ENCODE results near the gene SCAPER. TPM values are rescaled to one million over a fixed set of nuclear protein-coding genes. Genes with fewer than 3 reads are reported as not detected.

The SCAPER gene
- total RNA-seq, 2 experiments from 2014 or later, result 10.4 to 22.3 TPM

DNA sequence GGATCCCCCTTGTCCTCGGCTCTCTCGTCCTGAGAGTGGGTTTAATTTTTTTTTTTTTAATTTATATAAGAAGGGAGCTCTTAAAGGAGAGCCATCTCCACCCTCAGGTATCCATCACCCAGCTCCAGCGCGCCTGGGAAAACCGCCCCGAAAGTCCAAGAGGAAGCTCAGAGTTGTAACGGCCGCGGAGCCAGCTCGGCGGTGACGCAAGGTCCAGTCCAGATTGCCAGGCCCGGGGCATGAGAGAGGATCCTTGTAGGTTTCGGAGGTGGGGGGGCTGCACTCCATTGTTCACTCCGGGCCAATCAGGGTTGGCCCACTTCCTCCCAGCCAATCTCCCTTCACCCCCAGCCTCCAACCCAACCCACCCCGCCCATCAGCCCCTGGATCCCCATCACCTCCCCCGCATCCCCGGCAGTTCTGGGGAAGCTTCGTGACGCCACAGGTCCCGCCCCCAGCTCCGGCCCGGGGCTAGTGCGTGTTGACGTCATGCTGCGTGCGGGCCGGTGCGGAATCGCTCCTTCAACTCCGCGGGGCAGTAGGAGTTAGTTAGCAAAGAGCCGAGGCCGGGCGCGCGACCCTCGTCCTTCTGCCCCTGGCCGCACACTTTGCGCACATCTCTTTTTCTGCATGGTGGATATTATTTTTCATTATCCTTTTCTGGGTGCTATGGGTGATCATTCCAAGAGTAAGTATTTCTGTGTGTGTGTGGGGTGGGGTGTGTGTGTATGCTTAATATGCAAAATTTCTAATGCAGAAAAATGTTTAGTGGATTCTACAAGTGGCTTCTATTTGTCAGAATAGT, 568.7 kb downstream of the SCAPER start, which contains the start of gene ISL2:
Gene ISL2 (plus strand): TSS at position 520 of the 805 bp plus-strand sequence. CDS start 111 bp downstream, at position 631.
- H3K4me2 ChIP-seq (ENCODE audit: low read length), result peak within 1 kb of the TSS; percentile 95
- peaks cover 5% of the 10 kb centered on the region; the same call in 1 of the 2 replicates for H4K20me1 ChIP-seq (ENCODE audit: insufficient read depth, low read length)
- H3K9me2 ChIP-seq (ENCODE audit: insufficient read depth, low read length), result no peaks in the 10 kb centered on the region
- TF ChIP-seq, protein P1, sequence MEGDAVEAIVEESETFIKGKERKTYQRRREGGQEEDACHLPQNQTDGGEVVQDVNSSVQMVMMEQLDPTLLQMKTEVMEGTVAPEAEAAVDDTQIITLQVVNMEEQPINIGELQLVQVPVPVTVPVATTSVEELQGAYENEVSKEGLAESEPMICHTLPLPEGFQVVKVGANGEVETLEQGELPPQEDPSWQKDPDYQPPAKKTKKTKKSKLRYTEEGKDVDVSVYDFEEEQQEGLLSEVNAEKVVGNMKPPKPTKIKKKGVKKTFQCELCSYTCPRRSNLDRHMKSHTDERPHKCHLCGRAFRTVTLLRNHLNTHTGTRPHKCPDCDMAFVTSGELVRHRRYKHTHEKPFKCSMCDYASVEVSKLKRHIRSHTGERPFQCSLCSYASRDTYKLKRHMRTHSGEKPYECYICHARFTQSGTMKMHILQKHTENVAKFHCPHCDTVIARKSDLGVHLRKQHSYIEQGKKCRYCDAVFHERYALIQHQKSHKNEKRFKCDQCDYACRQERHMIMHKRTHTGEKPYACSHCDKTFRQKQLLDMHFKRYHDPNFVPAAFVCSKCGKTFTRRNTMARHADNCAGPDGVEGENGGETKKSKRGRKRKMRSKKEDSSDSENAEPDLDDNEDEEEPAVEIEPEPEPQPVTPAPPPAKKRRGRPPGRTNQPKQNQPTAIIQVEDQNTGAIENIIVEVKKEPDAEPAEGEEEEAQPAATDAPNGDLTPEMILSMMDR (conservative IDR thresholded peaks at IDR 0.05; ENCODE audit: low read length), result no peak
- no peak for TF ChIP-seq EZH2phosphoT487 (IDR thresholded peaks at IDR 0.05; ENCODE audit: borderline replicate concordance, low read depth, low read length)
- no TSS peak for BruUV-seq (replicated peaks)
- peak within 1 kb of the TSS; percentile 89 for H2AFZ ChIP-seq (ENCODE audit: low read length)
- ChIA-PET CTCF (ENCODE audit: unreplicated experiment) (interaction anchor here (0.6 to 0.9 kb wide), 2 partner anchors 18 to 191 kb away, joined by 3 to 7 read pairs; no protein-coding TSS in a partner anchor), POLR2A (interaction anchor here (0.6 to 1.7 kb wide), 13 partner anchors 9 to 1213 kb away, joined by 3 to 11 read pairs (median 5); partner anchors contain the start of gene ETFA)
- H3K27ac ChIP-seq (ENCODE audit: low read depth, low read length, poor library complexity, severe bottlenecking), result peak within 1 kb of the TSS; percentile 65
- H3K4me1 ChIP-seq (ENCODE audit: insufficient read depth, low read length, poor library complexity, severe bottlenecking), result peaks cover 39% of the 10 kb centered on the region
- peak within 1 kb of the TSS; percentile 77 for H3K4me3 ChIP-seq (ENCODE audit: low read depth, low read length, poor library complexity, severe bottlenecking)
- H3K79me2 ChIP-seq (ENCODE audit: insufficient read depth, low read depth, low read length), result peaks cover 10% of the 10 kb centered on the region; the same call in 1 of the 2 replicates
- intact Hi-C loops (cut with micrococcal nuclease; ENCODE audit: unreplicated experiment), result loop anchor here (1.0 kb wide), 1 partner anchor 25 kb away; the partner anchor contains the start of gene ETFA
- peak; percentile 96 for DNase-seq (ENCODE audit: low spot score)
- peaks cover 9% of the 10 kb centered on the region for H3K36me3 ChIP-seq (ENCODE audit: insufficient read depth, low read length)
- H3K9me3 ChIP-seq (ENCODE audit: low read length), result no peaks in the 10 kb centered on the region

DNA sequence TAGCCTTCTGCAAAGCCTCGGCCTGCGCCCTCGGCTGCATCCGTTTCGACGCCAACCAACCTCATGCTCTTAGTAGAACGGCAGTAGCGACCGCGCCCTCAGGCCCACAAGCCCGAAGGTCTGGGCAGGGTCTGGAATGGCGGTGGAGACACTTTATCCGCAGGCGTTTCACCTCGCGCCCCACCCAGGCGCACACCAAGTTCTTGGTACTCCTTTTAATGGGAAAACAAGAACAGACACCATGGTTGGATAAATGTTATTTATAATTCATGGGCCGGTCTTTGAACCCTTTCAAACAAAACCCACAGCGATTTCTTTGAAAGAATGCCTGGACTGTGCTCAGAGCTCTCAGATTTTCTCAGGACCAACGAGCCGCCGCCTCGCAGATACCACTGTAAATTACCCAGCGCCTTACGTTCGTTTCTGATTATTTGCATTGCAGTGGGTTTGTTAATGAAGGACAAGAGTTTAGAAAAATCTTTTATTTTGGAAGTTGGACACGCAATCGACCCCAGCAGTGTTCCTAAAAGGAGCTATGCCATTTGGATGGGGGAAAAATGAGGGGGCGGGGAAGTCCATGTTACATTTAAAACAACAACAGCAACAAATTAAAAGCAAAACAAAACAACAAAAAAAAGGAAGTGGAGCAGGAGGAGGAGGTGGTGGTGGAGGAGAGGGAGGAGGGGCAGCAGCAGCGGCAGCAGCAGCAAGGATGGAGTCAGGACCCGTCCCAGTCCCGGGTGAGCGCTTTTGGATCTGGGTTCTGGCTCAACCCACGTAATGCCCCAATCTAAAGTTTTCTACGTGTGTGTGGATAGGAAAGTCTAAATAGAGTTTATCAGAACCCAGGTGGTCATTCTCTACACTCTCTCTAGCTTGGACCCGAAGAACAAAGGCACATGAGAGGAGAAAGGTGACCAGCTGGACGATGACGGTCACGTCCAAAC, 569.6 kb downstream of the SCAPER start:
- Histone ChIP-seq H3K79me2 (ENCODE audit: insufficient read depth, low read depth, low read length) (peaks cover 10% of the 10 kb centered on the region; the same call in 1 of the 2 replicates), H3K36me3 (ENCODE audit: insufficient read depth, low read length) (peaks cover 4% of the 10 kb centered on the region; the same call in 1 of the 2 replicates), H3K4me1 (ENCODE audit: insufficient read depth, low read length, poor library complexity, severe bottlenecking) (peaks cover 39% of the 10 kb centered on the region), H2AFZ (ENCODE audit: low read length) (peak overlapping the region; percentile 86), H3K4me3 (ENCODE audit: low read depth, low read length, poor library complexity, severe bottlenecking) (peak overlapping the region; percentile 77), H3K9me3 (ENCODE audit: low read length) (no peaks in the 10 kb centered on the region), H3K9me2 (ENCODE audit: insufficient read depth, low read length) (no peaks in the 10 kb centered on the region), H4K20me1 (ENCODE audit: insufficient read depth, low read length) (peaks cover 5% of the 10 kb centered on the region; the same call in 1 of the 2 replicates), H3K4me2 (ENCODE audit: low read length) (peak overlapping the region; percentile 95), H3K27ac (ENCODE audit: low read depth, low read length, poor library complexity, severe bottlenecking) (peak overlapping the region; percentile 65)
- POLR2A ChIA-PET, result interaction anchor here (0.6 to 1.7 kb wide), 11 partner anchors 10 to 1713 kb away, joined by 4 to 11 read pairs (median 6); partner anchors contain the start of gene ETFA
- CTCF ChIA-PET (ENCODE audit: unreplicated experiment), result interaction anchor here (0.6 kb wide), 1 partner anchor 1730 kb away, joined by 5 read pairs; no protein-coding TSS in a partner anchor
- TF ChIP-seq, protein P1 (conservative IDR thresholded peaks at IDR 0.05; ENCODE audit: low read length), result no peak
- no peak for TF ChIP-seq EZH2phosphoT487 (IDR thresholded peaks at IDR 0.05; ENCODE audit: borderline replicate concordance, low read depth, low read length)
- TSS peak; percentile 97 for BruUV-seq (replicated peaks)
- peak; percentile 46 for DNase-seq (ENCODE audit: low spot score)
- intact Hi-C loops (cut with micrococcal nuclease; ENCODE audit: unreplicated experiment), result loop anchor here (1.0 to 2.0 kb wide), 2 partner anchors 24 to 145 kb away; partner anchors contain the start of gene ETFA

All from OCI-LY7 (cell line).